IMR-90 (cell line): ENCODE results near the gene LIN52. TPM values are rescaled to one million over a fixed set of nuclear protein-coding genes. Genes with fewer than 3 reads are reported as not detected.

Source experiments
- ATAC-seq: fragments of 200-7000 bp; cut with Tn5 transposase; 2 replicates; pipeline ENCODE4 v1.9.1; 2020; ENCODE audit warnings: low read depth, mild to moderate bottlenecking, moderate library complexity
- BruUV-seq: library from RNA; stranded (reverse); fragments of 400-500 nt; replicated peaks from 2 replicates; lab custom pipeline; 2021; lab: Mats Ljungman, UMichigan
- CTCF ChIA-PET: fragments of 300-600 bp; formaldehyde crosslinking; extraction: SDS; loops from one replicate; lab custom pipeline; 2021; ENCODE audit warnings: antibody characterized with exemption; lab: Yijun Ruan, JAX
- POLR2A ChIA-PET: fragments of 300-600 bp; sonication (Branson Sonifier 250); formaldehyde crosslinking; loops from one replicate; lab custom pipeline; 2022; ENCODE audit warnings: antibody characterized with exemption; ENCODE audit not compliant: unreplicated experiment; lab: Charles Lee
- DNase-seq: peaks from one replicate; pipeline ENCODE4 v3.0.0; 2013
- H2AFZ ChIP-seq: replicated peaks from 2 replicates; pipeline ENCODE3; 2013; ENCODE audit warnings: low read length, mild to moderate bottlenecking; ENCODE audit not compliant: poor library complexity
- H2AK5ac ChIP-seq: 2 replicates; pipeline ENCODE4 v1.6.1; 2013; ENCODE audit warnings: low read depth, low read length, inconsistent platforms
- H2AK9ac ChIP-seq: replicated peaks from 2 replicates; pipeline ENCODE3; 2013; ENCODE audit warnings: mild to moderate bottlenecking, low read depth, low read length, moderate library complexity; ENCODE audit not compliant: poor library complexity
- H2BK120ac ChIP-seq: 2 replicates; pipeline ENCODE4 v1.6.1; 2013; ENCODE audit warnings: low read depth, low read length, inconsistent platforms
- H2BK15ac ChIP-seq: 3 replicates; pipeline ENCODE4 v1.6.1; 2013; ENCODE audit warnings: low read depth, low read length, inconsistent platforms
- H2BK20ac ChIP-seq: 2 replicates; pipeline ENCODE4 v1.6.1; 2013; ENCODE audit warnings: low read depth, mild to moderate bottlenecking, inconsistent platforms, low read length, moderate library complexity
- H2BK5ac ChIP-seq: 2 replicates; pipeline ENCODE4 v1.6.1; 2013; ENCODE audit warnings: mild to moderate bottlenecking, low read depth, low read length, inconsistent platforms; ENCODE audit not compliant: poor library complexity, severe bottlenecking
- H3K14ac ChIP-seq: replicated peaks from 2 replicates; pipeline ENCODE4 v1.6.1; 2013; ENCODE audit warnings: low read depth, low read length, inconsistent platforms
- H3K18ac ChIP-seq: 2 replicates; pipeline ENCODE4 v1.6.1; 2013; ENCODE audit warnings: low read depth, low read length, control low read depth
- H3K23ac ChIP-seq: 2 replicates; pipeline ENCODE4 v1.6.1; 2013; ENCODE audit warnings: low read depth, low read length, inconsistent platforms
- H3K27ac ChIP-seq: 2 replicates; pipeline ENCODE4 v1.5.1; 2013; ENCODE audit warnings: mild to moderate bottlenecking, control low read depth, low read length; ENCODE audit not compliant: insufficient read depth
- H3K27me3 ChIP-seq: 2 replicates; pipeline ENCODE4 v1.6.1; 2013; ENCODE audit warnings: low read length; ENCODE audit not compliant: control insufficient read depth, insufficient read depth
- H3K36me3 ChIP-seq: 2 replicates; pipeline ENCODE4 v1.6.1; 2013; ENCODE audit warnings: low read length, mixed read lengths; ENCODE audit not compliant: control insufficient read depth, insufficient read depth
- H3K4ac ChIP-seq: 2 replicates; pipeline ENCODE4 v1.6.1; 2013; ENCODE audit warnings: low read depth, low read length, inconsistent platforms
- H3K4me1 ChIP-seq: 2 replicates; pipeline ENCODE4 v1.6.1; 2013; ENCODE audit warnings: low read length, mixed read lengths; ENCODE audit not compliant: control insufficient read depth, insufficient read depth
- H3K4me2 ChIP-seq: 2 replicates; pipeline ENCODE4 v1.6.1; 2013; ENCODE audit warnings: low read depth, mild to moderate bottlenecking, control low read depth, low read length, moderate library complexity
- H3K4me3 ChIP-seq: 2 replicates; pipeline ENCODE4 v1.5.1; 2013; ENCODE audit warnings: low read depth, mild to moderate bottlenecking, control low read depth, low read length, moderate library complexity; ENCODE audit not compliant: insufficient read depth
- H3K56ac ChIP-seq: 2 replicates; pipeline ENCODE4 v1.6.1; 2013; ENCODE audit warnings: low read length, inconsistent platforms; ENCODE audit not compliant: insufficient read depth; ENCODE audit errors: extremely low read depth
- H3K79me1 ChIP-seq, 2 experiments: 2 replicates each; pipeline ENCODE4 v1.6.1; 2013; ENCODE audit warnings: low read length in 2 of 2, inconsistent platforms in 1 of 2, low read depth in 1 of 2
- H3K9ac ChIP-seq: 2 replicates; pipeline ENCODE4 v1.6.1; 2013; ENCODE audit warnings: low read depth, low read length, control low read depth
- H3K9me1 ChIP-seq: 2 replicates; pipeline ENCODE4 v1.6.1; 2013; ENCODE audit warnings: low read length, inconsistent platforms; ENCODE audit not compliant: insufficient read depth
- H3K9me3 ChIP-seq: 2 replicates; pipeline ENCODE4 v1.6.1; 2013; ENCODE audit warnings: low read length; ENCODE audit not compliant: control insufficient read depth, insufficient read depth
- H4K20me1 ChIP-seq: 2 replicates; pipeline ENCODE4 v1.6.1; 2013; ENCODE audit warnings: low read length, inconsistent platforms; ENCODE audit not compliant: insufficient read depth
- H4K5ac ChIP-seq: 2 replicates; pipeline ENCODE4 v1.6.1; 2013; ENCODE audit warnings: mild to moderate bottlenecking, low read depth, low read length, control low read depth
- H4K8ac ChIP-seq, 2 experiments: 2 replicates each; pipeline ENCODE4 v1.6.1; 2013; ENCODE audit warnings: low read depth in 2 of 2, low read length in 2 of 2, control low read depth in 1 of 2, inconsistent platforms in 1 of 2
- H4K91ac ChIP-seq: 2 replicates; pipeline ENCODE4 v1.6.1; 2013; ENCODE audit warnings: low read depth, low read length, inconsistent platforms; ENCODE audit not compliant: insufficient read depth
- BHLHE40 ChIP-seq: fragments of 150-350 bp; IDR thresholded peaks from 2 replicates; pipeline ENCODE4 v1.6.1; 2016; ENCODE audit warnings: mild to moderate bottlenecking, low read depth, low read length
- CEBPB ChIP-seq: IDR thresholded peaks from 2 replicates; pipeline ENCODE4 v1.6.1; 2012; ENCODE audit warnings: low read depth, low read length, improper control_type of control experiment
- WGBS, 2 experiments: methylation state at CpG; one replicate each; pipeline versions ENCODE4 v1.1.5 to v1.1.7; 2013; ENCODE audit warnings: missing lambda C conversion rate in 2 of 2; ENCODE audit not compliant: insufficient read length in 1 of 2; ENCODE audit errors: extremely low coverage in 2 of 2; 5-methylcytosine and 5-hydroxymethylcytosine counted together
- dilution Hi-C: fragments of 300-500 bp; cut with HindIII; formaldehyde crosslinking; loops from one replicate; pipeline ENCODE4 v1.14.3; 2018; ENCODE audit warnings: low sequenced_read_pairs; ENCODE audit not compliant: unreplicated experiment
- in situ Hi-C: fragments of 300-500 bp; cut with MboI; formaldehyde crosslinking; loops from 3 replicates; pipeline ENCODE4 v1.14.3; 2019; ENCODE audit warnings: low sequenced_read_pairs, inconsistent platforms, mixed read lengths
- intact Hi-C: fragments of 100-400 bp; cut with micrococcal nuclease; formaldehyde crosslinking; loops from 2 replicates; pipeline ENCODE4 v1.10.0; 2022
- polyA plus RNA-seq, 3 experiments: library from polyadenylated mRNA; depleted of rRNA; stranded (reverse); fragments of >200 nt; gene quantifications; 2 replicates each; pipeline ENCODE4 v1.2.3, GENCODE V29; 2012; ENCODE audit warnings: low replicate concordance in 1 of 3
- total RNA-seq: library from RNA; depleted of rRNA; stranded (reverse); fragments of >200 nt; gene quantifications from 2 replicates; pipeline ENCODE4 v1.2.3, GENCODE V29; 2012
- TF ChIP-seq, protein P1 (sequence below): fragments of 150-350 bp; IDR thresholded peaks from 2 replicates; pipeline ENCODE4 v1.6.1; 2017; ENCODE audit warnings: mild to moderate bottlenecking, antibody characterized with exemption, low read length, low read depth

Gene LIN52
- total and polyA plus RNA-seq, 2 of the 4 experiments (the other 2 are of a cell fraction) = 6.1 to 11.5 TPM

- CTCF ChIA-PET = no interaction called here
- BruUV-seq = no TSS peak
- POLR2A ChIA-PET = no interaction called here
- H2BK20ac ChIP-seq = no peak overlapping the region; the same call in 1 of the 2 replicates
- no peak overlapping the region for H4K5ac ChIP-seq
- in situ Hi-C loops (no loop called here), intact Hi-C loops (no loop called here), dilution Hi-C loops (no loop called here)
- H3K9me3 ChIP-seq = no peaks in the 10 kb centered on the region
- no peaks in the 10 kb centered on the region for H3K79me1 ChIP-seq
- no peak overlapping the region for H3K14ac ChIP-seq
- H3K36me3 ChIP-seq = peaks cover 5% of the 10 kb centered on the region
- H3K56ac ChIP-seq = no peak overlapping the region
- no peak overlapping the region for H2AK5ac ChIP-seq
- H3K4me2 ChIP-seq = peak overlapping the region; percentile 38; the same call in 1 of the 2 replicates
- no peak overlapping the region for H4K91ac ChIP-seq
- no peak overlapping the region for H3K4ac ChIP-seq
- H2BK5ac ChIP-seq = peak overlapping the region; percentile 22
- H2BK120ac ChIP-seq = no peak overlapping the region
- H3K4me3 ChIP-seq = no peak overlapping the region
- peak; percentile 56 for ATAC-seq
- TF ChIP-seq BHLHE40 (0 out of 2 replicates have a peak, but pooled peaks have one; percentile 4), CEBPB (peak; percentile 89)
- TF ChIP-seq, protein P1, sequence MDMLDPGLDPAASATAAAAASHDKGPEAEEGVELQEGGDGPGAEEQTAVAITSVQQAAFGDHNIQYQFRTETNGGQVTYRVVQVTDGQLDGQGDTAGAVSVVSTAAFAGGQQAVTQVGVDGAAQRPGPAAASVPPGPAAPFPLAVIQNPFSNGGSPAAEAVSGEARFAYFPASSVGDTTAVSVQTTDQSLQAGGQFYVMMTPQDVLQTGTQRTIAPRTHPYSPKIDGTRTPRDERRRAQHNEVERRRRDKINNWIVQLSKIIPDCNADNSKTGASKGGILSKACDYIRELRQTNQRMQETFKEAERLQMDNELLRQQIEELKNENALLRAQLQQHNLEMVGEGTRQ = no peak
- DNase-seq = peak; percentile 78
- H4K20me1 ChIP-seq = 0 out of 2 replicates have a peak, but pooled peaks cover 4% of the 10 kb centered on the region
- H3K4me1 ChIP-seq = peaks cover 19% of the 10 kb centered on the region
- no peak overlapping the region; the same call in 1 of the 2 replicates for H3K18ac ChIP-seq
- no peak overlapping the region for H3K27ac ChIP-seq
- H3K9ac ChIP-seq = no peak overlapping the region
- no peak overlapping the region for H2BK15ac ChIP-seq
- no peak overlapping the region for H3K23ac ChIP-seq
- H4K8ac ChIP-seq = no peak overlapping the region
- H2AK9ac ChIP-seq = no peak overlapping the region
- WGBS, 2 experiments = no CpG with 5 or more reads among the region's 3 CpGs
- H3K9me1 ChIP-seq = no peaks in the 10 kb centered on the region
- no peaks in the 10 kb centered on the region for H3K27me3 ChIP-seq
- H2AFZ ChIP-seq = no peak overlapping the region
Measured at GRCh38 chr14:74065746-74066575, 18.8 kb upstream of the LIN52 start.
